Stimulated activated CD8-positive, alpha-beta memory T cell treated with anti-CD3 and anti-CD28 coated beads, Interleukin-4, amount 100 ng/mL, for 24 hours (primary cell): ENCODE results near the gene MOCOS.

ENCODE experiments used
- DNase-seq: peaks from one replicate; pipeline ENCODE4 v3.0.0-alpha.2; 2020; ENCODE audit warnings: low read depth

Gene MOCOS

DNA sequence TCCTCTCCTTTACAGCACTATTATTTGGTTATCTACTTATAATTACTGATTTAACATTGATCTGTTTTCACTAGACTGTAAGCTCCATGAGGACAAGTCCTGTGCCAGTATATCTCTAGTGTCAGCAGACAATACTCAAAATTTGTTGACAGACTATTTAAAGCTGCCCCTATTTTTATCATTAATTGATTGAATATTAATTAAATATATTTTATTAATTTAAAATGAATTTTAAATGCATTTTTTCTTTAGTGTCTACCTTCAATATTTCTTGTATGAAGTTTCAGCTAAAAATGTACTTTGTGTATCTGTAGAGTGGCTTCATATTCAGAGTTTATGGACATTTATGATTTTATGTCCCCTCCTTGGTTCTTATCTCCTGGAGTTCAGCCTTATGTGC is 83.9 kb downstream of the MOCOS start:
- DNase-seq, result no peak

DNA sequence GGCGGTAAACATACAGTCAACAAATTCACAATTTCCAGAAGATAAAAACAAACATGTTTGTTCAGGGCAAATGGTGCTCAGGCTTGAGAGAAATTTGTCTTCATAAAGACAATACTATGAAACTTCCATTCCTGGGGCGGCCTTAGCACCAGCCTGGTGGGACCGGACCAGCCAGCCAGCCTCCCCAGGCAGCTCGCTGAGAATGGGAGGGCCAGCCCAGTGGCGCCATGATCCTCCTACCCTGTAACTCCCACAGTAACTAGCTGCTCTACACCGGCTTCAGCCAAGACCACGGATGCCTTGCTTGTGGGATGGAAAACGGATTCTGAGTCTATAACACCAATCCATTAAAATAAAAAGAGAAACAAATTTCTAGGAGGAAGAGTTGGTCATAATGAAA is 86.0 kb downstream of the MOCOS start:
- DNase-seq, result no peak

DNA sequence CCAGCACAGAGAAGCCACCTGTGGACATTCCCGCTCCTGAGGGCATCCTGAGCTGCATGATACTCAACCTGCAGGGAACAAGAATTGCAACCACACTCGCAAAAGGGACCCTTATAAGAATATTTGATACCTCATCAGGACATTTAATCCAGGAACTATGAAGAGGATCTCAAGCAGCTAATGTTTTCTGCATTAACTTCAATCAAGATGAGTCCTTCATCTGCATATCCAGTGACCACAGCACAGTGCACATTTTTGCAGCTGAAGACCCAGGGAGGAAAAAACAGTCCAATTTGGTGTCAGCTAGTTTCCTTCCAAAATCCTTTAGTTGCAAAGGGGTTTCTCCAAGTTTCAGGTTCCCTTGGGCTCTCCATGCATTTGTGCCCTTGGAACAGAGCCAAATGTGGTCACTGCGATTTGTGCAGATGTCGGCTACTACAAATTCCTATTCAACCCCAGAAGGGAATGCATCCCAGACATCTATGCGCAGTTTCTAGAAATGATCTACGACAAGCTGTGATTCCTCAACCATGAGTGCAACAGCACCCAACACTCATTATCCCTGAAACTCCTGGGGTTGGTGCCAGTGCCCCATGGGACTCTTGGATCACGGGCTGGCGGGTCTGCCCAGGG is 86.9 kb downstream of the MOCOS start:
- no peak for DNase-seq

DNA sequence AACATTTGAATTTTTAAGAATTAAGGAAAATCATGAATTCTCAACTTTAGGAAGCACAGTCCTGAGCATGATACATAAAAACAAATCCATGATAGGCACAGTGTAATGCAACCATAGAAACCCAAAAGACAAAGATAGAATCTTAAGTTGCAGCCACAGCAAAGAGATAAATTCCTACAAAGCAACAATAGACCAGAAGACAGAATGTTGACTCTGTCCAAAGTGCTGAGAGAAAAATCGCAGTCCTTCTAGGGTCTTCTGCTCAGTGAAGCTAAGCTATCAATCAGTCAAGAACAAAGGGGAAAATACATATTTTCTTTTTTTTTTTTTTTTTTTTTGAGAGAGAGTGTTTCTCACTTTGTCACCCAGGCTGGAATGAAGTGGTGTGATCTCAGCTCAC is 88.3 kb downstream of the MOCOS start:
- no peak for DNase-seq

DNA sequence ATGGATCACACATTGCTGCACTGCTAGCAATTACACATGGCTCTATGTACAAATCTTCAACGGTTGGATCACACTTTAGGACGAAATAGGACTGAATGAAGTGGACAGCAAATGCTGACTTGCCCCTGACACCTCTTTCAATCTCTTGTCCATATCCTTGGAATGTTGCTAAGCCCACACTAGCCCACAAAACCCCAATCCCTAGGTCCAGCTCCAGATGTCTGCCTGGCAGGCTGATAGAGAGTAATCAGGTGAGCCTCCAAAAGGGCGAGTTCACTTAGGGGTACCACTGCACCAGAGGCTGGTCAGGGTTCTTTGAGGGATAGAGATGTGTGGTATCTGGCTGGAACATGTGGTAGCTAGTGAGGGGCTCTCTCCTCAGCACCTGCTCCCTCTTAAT is 91.7 kb downstream of the MOCOS start:
- DNase-seq, result no peak

DNA sequence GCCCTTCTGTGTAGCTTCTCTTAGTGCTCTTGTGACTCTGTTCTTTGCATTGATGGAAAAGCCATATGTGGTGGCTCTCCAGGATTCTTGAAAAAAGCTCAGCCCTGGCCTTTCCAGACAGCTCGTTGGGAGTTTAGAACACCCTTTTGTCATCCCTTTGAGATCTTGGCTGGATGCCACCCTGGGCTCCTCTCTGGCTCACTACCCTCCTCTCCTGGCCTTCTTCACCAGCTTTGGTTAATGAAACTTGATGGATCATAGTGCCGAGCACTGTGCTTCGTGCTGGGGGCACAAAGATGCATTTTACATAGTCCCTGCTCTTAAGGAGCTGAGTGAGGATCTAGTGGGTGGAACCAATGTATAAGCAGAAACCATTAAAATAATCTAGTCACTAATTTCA is 94.6 kb downstream of the MOCOS start:
- DNase-seq, result no peak

DNA sequence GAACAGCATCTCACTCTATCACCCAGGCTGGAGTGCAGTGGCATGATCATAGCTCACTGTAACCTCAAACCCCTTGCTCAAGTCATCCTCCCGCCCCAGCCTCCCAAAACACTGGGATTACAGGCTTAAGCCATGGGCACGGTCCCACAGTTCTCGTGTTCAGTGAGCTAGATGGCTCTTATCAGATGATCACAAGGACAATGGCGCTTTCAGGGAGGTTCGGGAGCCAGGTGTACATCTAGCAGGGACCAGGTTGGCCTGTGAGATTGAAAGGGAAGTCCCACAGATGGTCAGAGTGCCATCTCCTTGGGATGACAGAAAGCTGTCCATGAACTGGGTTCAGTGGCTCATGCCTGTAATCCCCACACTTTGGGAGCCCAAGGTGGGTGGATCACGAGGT is 96.2 kb downstream of the MOCOS start:
- DNase-seq, result no peak

DNA sequence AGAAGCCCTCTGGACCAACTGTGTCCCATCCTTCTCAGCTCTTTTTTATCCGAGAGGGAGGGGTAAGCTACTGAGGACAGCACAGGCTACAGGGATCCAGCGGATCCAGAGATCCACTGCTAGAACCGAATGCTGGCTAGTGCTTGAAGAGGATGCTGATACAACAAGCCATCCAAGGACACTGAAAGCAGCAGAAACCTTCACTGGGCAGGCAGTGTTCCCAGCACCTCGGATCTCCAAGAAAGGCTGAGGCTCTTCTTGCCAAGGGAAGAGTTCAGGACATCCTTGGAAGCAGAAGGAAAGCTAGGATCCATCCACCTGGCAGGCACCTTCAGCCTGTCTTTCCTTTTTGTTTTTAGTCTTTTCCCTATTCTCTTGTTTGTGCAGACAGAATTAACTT is 97.0 kb downstream of the MOCOS start:
- no peak for DNase-seq

DNA sequence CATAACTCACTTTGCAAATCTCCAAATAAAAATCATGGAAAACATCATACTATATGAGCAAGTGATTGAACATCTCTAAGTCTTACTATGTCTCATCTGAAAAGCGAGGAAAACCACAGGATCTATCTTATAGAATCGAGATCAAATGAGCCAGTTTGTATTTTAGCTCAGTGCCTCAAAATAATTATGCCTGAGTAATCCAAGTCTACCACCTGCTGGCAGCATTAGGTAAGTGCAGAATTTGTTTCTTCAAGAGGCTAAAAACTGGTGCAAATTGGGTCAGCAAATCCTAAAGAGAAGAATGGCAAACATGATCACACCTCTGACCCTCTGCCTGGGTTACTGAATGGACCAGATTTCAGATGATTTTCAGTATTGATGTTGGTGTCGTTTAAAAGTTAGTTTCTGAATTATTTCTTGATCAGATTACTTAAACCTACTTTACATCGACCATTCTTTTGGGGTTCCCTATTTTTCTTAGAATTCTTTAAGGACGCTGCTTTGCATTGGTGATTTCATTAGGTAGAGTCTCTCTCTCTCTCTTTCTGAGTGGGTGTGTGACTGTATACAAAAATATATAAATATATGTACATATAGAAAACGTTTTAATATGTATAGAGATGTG is 97.5 kb downstream of the MOCOS start:
- DNase-seq, result no peak

DNA sequence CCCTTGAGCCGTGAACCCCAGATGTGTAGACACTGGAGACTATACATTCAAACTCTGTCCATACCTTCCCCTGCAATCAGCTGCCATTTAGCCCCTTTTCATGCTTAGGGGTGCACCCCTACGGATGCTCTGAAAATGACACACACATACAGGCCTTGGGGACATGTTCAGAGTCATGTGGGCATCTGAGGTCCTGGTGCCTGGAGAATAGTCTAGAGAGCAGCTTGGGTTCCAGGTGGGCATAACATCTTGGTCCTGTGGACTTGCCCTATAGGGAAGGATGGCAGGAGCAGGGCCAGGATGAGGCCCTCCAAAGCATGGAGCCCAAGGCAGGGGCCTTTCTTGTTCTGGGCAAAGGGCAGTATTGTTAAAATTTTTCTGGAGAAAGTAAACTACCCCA is 100.4 kb downstream of the MOCOS start:
- no peak for DNase-seq

DNA sequence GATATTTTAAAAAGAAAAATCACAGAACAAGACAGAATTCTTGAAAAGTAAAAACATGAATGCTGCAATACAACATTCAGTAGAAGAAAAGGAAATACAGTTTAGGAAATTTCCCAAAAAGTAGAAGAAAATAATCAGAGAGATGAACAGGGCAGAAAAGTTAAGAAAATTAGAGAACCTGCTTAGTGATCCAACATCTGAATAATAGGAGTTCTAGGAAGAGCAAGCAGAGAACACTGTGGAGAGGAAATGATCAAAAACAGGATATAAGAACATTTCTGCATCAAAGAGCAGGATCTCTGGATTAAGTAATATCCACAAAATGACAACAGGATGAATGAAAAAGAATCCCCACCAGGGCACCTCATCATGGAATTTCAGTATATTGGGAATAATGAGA is 101.4 kb downstream of the MOCOS start:
- no peak for DNase-seq

DNA sequence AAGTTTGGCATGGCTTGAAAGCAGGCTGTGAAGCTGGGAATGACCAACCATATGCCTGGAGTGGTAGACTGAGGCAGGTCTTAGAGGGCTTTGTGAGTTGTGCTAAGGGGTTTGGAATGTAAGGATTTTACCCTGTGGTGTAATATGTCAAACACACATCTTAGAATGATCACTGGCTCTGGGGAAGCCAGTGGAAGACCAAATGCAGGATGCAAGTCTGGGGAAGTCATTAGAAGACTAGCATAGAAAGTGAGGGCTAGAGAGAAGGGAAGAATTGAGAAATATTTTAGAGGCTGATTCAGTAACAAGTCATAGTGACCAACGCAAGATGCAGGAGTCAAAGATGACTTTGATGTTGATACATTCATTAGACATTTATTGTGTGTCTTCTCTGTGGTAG is 106.7 kb downstream of the MOCOS start:
- DNase-seq, result no peak

DNA sequence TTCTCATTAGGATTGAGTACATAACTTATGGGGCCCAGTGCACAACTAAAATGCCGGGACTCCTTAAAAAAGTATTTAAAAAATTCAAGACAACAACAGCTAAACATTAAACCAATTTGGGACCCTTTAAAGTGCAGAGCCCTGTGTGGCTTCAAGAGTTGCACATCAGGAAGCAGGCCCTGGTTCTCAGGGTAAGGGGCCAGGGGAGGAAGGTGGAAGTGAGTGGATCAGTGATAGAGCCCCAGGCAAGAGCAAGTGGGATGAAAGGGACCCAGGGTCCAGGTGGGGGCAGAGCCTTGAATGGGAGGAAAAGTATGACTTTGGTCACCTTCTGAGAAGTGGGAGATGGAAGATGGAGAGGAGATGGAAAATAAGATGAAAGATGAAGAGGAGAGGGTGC is 107.9 kb downstream of the MOCOS start:
- no peak for DNase-seq

DNA sequence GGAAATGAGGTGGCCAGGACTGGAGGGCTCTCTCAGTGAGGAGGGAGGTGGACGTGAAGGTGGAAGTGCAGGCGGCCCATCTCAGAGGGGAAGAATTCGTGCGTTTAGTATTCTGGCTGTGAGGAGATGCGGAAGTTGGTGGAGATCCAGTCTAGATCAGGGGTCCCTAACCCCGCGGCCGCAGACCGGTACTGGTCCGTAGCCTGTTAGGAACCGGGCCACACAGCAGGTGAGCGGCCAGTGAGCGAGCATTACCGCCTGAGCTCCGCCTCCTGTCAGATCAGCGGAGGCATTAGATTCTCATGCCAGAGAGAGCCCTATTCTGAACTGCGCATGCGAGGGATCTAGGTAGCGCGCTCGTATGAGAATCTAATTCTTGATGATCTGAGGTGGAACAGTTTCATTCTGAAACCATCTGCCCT is 108.6 kb downstream of the MOCOS start:
- DNase-seq, result no peak

DNA sequence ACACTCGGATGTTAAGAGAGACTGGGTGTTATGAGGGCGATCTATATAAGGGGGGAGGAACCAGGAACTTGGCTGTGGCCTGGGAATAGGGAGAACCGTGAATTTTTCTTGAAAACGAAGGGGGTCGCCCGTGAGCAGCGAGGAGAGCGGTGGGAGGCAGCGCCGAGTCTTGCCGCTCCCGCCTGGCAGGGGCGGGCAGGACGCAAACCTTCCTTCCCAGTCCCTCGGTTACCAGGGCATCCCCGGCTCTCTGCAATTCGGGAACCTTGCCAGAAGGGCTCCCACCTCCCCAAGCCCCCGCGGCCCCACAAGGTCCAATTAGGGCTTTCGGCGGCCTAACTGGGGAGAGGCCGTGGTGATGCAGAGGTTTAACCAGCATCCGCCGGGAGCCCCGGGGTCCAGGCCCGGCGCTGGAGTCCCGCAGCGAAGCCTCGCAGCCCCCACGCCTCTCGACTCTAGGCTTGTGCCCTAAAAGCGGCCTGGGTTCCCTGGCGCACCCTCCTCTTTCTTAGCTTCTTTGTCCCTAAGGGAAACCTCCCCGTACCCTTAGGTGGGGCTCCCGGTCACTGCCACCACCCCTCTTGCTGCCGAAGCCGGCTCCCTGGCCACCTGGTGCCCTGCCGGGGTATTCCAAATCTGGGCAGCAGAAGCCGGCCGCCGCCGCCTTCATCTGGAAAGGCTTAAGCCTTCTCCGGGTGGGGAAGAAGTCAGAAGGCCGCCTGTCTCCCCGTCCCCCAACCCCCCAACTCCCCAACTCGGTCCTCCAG is 109.5 kb downstream of the MOCOS start:
- no peak for DNase-seq

DNA sequence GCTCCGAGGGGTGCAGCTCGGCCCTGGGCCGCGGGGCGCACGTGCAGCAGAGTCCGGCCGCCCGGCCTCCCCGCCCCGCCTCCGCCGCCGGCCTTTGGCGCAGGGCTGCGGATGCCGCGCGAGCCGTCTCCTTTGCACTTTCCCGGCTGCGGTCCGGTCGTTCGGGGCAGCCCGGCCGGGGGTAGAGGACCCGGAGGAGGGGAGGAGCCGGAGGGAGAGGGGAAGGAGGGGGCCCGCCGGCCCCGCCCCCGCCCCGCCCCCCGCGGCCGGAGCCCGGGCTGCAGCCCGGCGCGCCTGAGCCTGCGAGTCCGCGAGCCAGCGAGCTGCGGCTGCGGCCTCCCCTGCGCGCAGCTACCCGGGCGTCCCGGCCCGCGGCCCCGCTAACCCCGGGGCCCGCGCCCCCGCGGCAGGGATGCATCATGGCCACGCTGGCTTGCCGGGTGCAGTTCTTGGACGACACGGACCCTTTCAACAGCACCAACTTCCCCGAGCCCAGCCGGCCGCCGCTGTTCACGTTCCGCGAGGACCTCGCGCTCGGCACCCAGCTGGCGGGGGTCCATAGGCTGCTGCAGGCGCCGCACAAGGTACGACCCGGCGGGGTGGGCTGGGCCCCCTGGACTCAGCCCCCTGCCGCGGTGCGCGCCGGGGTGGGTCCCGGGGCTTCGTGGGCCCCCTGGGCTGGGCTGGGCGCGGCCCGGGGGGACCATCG is 110.3 kb downstream of the MOCOS start, which contains the start of gene FHOD3:
TSS of gene FHOD3 (plus strand) at position 297 of the 709 bp plus-strand sequence. CDS start at position 420, 123 bp downstream.
- DNase-seq, result no peak

DNA sequence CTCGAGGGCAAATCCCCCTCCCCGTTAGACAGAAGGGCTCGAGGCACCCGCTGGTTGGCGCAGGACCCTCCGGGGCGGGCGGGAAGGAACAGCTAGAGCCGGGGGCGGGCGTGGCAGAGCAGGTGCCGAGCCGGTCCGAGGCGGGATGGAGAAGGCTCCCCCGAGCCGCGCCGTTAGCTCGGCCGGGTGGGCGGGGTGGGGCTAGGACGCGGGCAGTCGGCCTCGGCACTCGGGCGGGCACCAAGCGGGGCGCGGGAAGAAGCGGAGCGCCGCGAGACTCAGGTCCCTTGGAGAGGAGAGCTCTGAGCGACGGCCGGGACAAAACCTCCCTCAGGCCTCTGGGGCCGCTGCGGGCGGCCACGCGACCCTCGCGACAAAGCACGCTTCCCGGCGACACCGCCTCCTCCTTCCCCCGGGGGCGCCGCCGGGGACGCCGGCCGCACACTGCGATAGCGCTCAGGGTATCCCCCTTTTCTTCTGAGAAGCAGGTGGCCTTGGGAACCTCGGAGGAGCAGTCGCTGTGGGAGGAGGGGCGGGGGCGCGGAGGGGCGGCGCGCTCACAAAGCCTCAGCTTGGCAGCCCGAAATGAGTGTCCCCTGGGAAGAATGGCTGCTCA is 110.9 kb downstream of the MOCOS start:
- no peak for DNase-seq

DNA sequence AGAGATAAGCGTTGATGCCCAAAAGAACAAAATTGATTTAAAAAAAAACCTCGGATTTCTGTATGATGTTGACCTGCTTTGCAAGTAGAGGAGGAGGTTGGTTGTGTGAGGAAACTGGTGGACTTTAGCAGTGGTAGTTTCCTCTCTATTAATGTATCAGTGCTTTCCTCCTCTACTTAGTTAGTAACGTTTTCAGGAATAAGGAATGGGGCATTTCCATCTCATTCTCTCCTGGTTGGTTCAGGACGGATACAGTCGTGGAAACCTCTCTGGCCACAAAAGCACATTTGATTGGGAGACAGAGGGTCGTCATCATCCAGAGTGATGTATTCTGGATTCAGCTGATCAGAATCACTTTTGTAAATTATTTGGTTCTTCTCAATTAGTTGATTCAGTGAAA is 111.7 kb downstream of the MOCOS start:
- DNase-seq, result no peak

DNA sequence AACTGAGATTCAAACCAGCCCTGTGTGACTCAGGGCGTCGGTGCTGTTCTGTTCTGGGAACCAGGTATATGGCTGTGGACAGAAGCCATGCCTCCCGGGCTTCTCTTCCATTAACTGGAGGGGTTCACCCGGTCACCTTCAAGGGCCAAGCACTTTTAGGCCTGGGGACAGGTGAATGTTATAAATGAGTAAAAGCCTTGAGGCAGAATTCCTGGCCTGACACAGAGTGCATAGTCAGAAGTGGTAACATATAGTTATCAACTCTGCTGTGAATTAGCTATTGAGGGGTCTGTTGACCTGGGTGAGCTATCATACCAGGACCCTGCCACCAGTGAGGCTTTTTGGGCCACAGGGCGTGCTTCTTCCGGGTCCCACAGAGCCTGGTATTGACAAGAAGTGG is 112.9 kb downstream of the MOCOS start:
- no peak for DNase-seq

DNA sequence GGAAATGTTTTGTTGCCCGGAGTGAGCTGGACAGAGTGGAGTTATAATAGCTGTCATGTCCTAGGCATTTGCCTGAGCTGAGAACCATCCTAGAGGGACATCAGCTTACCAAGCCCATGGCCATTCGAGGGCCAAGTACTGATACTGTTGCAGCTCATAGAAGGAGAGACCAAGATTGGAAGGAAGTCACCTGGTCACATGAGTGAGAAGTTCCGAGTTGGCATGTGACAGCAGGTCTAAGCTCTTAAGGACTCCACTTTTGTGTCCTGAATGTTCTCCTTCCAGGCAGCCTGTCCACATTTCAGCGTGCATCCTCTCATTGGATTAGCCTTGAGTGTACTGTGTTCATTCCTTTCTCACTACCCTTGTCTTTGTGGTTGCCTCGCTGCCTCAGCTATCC is 114.6 kb downstream of the MOCOS start:
- no peak for DNase-seq

DNA sequence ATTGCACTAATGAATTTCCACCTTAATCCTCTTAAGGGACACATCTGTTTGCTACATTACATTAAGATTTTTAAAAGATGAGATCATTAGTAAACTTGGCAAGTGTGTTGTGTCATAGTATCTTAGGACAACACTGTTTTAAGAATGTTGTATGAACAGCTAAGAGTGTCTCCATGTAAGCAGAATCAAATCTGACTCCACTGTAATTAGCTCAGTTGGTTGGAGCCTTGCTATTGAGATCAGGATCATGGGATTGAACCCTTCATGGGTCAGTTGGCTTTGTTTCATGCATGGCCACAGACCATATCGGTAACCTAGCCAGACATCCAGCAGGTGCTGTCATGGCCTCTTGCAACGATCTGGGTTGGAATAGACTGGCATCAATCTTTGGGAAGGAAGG is 115.4 kb downstream of the MOCOS start:
- DNase-seq, result no peak

DNA sequence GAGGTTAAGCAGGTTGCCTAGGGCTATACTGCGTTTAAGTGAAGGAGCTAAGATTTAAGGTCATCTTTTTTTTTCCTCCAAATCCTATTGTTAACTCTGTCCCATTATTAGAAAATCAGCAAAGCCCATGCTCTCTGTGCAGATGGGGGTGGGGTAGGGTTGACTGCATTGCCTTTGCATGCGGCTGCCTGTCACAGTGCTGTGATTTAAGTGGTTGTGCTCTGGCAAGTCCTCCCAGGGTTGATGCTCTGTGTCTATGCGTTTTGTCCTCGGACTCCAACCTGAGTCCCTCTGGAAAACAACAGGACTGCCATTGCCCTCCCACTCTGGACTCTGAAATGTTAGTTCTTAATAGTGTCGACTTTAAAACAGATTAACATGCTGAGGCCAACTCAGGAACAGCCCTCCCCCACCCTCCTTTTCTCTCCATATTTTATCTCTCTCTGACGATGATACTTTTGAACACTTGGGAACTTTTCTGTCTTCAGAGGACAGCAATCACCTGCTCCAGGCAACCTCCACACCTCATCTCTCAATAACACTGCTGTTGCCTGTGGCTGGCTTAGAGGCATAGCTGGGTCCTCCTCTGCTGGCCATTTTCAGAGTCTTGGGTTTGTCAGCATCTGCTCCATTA is 116.0 kb downstream of the MOCOS start:
- DNase-seq, result no peak
